ENCODE data around the gene ANKRD11.

The ANKRD11 gene

DNA sequence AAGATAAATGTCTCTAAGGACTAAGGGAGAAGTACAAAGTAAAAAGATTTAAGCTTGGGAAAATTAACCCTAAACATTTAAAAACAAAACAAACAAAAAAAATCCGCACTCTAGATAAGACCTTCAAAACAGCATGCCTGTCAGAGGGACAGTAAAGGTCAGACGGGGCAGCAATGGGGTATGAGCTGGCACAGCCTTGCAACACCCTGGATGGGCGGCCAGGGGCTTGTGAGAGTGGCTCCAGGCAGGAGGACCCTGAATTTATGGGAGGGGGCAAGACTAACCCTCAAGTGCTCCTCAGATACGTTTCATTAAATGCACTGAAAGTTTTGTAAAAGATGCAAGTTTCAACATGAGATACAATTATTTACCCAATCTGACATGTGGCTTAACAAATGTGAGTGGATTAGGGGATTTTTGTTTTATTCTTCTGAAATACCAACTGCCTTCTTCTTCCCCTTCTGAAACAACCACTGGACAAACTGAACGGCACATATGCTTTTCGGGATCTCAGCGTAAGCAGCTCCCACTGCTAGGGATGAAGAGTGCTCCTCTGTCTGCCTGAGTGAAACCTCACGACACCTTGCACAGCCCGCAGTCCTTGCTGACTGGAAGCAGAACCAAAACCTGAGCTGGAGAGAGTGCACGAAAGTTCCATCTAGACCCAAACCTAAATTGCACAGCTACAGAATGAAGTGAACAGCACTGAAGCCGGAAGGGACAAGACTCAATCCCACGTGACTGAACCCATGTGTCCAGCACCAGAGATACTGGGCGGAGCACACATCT, 128.4 kb downstream of the ANKRD11 start:
- TF ChIP-seq, protein P1, sequence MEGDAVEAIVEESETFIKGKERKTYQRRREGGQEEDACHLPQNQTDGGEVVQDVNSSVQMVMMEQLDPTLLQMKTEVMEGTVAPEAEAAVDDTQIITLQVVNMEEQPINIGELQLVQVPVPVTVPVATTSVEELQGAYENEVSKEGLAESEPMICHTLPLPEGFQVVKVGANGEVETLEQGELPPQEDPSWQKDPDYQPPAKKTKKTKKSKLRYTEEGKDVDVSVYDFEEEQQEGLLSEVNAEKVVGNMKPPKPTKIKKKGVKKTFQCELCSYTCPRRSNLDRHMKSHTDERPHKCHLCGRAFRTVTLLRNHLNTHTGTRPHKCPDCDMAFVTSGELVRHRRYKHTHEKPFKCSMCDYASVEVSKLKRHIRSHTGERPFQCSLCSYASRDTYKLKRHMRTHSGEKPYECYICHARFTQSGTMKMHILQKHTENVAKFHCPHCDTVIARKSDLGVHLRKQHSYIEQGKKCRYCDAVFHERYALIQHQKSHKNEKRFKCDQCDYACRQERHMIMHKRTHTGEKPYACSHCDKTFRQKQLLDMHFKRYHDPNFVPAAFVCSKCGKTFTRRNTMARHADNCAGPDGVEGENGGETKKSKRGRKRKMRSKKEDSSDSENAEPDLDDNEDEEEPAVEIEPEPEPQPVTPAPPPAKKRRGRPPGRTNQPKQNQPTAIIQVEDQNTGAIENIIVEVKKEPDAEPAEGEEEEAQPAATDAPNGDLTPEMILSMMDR (IDR thresholded peaks at IDR 0.05; ENCODE audit: insufficient read depth, missing control alignments), result no peak
- no peak for FAIRE-seq
- DNase-seq (ENCODE audit: insufficient read length, low spot score), result no peak

DNA sequence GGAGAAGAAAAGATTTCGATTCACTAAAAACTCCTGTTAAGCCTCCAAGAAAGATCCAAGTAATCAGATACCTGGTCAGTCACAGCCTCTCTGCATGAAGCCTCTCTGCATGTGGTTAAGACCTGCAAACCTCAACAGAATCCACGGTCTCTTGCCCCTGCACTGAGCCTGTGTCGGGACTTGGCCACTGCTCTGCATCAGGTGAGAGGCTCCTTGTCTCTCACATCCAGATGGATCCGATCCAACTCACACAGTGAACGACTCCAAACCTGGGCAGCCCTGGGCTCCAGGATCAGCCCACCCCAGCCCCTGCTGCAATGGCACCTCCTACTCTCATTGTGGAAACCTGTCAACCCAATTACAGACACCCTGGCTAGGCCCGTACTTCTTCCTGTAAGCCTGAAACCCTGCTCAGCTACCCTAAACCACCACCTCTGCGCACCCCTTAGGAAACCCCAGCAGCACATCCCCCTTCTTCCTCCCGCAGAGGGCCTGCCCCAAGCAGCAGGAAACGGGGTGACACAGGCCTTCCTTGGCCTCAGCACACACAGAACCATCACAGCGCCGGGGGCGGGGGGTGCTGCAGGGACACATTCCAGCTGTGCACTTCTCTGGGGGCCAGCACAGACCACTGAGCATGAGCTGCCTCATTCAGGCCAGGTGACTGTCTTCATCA, 129.5 kb downstream of the ANKRD11 start:
- TF ChIP-seq, protein P1 (IDR thresholded peaks at IDR 0.05; ENCODE audit: insufficient read depth, missing control alignments), result no peak
- no peak for DNase-seq (ENCODE audit: insufficient read length, low spot score)
- FAIRE-seq, result no peak

DNA sequence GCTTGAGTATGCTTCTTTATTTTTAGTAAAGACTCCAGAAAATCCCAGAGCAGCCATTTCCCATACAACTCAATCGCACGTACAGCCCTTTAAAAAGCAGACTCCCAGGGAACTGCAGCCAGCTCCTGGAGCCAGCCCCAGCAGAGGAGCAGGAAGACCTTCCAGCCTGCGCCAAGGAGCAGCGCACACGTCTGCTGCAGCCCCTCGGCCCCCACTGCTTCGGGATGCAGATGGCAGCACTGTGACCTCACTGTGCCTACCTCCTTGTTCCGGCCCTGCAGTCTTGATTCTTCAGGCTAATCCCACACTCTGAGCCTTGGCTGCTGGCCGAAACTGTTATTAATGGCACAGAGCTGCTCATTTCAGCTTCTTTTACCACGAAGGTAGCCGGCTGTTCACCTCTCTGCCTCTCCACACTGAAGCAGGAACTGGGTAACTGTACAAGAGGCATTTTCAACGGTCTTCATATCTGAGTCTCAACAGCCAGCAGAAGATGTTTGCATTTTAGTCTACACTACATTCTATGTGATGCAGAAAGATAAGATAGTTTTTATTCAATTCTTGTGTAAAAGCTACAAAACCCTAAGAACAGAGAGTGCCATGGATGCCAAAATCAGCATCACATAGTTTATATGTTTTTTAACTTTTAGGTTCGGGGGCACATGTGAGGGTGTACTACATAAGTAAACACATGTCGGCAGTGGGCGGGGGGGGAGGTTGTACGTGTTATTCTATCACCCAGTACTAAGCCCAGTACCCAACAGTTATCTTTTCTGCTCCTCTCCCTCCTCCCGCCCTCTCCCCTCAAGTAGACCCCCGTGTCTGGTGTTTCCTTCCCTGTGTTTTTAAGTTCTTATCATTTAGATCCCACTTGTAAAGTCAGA, 130.9 kb downstream of the ANKRD11 start:
- TF ChIP-seq, protein P1 (IDR thresholded peaks at IDR 0.05; ENCODE audit: insufficient read depth, missing control alignments), result no peak
- FAIRE-seq (no peak), DNase-seq (ENCODE audit: insufficient read length, low spot score) (no peak)

DNA sequence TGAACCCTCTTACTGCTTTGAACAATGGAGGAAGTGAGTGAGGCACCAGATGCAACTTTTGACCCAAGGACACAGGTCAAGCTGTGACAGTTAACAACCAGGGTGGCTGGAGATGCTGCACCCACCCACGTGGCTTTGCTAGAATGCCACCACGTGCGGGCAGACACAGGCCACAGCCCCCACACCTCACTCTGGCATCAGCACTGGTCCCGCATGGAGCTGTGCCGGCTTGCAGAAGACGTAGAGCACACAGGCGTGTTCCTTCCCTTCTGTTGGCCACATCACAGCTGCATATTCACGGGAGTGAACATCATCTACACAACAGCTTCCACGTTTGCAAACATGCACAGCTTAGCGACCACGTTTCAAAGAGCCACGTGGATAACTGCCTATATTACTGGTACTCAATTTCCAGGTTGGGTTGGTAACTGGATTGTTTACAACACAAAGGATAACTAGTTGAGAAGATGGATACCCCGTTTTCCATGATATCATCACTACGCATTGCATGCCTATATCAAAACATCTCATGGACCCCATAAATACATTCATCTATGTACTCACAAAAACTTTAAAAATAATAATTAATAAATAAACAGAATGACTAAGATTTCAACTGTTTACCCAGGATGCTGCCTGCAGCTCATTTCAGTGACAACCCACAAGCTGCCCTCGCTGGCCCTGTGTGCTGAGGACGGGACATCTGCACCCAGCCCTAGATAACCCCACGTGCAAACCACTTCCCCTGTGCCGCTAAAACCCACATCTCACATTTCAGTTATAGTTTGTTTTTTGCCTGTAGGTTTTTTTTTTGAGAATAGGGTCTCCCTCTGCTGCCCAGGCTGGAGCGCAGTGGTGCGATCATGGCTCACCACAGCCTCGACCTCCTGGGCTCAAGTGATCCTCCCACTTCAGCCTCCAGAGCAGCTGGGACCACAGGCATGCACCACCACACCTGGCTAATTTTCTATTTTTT, 132.0 kb downstream of the ANKRD11 start:
- no peak for DNase-seq (ENCODE audit: insufficient read length, low spot score)
- no peak for FAIRE-seq
- TF ChIP-seq, protein P1 (IDR thresholded peaks at IDR 0.05; ENCODE audit: insufficient read depth, missing control alignments), result no peak

DNA sequence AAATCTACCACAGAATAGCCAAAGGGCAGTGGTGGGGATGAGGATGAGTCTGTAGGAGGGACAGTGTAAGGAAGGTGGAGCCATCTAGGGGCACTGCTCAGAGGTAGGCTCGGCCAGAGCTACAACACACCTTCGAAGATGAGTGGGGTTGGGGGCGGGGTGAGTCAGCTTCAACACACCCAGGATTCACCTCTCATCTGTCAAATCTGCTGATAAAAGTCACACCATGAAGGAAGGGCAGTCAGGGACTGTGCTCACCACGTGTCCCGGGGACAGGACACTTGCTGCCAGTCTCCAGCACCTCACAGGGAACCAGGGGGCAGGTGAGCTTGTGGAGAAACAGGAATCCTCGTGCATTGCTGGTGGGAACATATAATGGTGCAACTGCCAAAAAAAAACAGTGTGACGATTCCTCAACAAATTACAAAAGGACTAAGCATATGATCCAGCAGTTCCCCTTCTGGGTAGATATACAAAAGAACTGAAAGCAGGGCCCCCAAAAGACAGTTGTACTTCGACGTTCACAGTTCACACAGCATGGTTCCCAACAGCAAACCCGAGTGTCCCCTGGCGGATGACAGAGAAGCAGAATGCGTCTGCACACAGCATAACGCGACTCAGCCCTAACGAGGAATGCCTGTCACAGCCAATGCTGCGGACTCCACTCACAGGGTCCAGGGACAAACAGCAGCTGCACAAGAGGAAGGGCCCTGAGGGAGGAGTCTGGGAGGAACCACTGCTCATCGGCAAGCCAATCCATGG, 133.1 kb downstream of the ANKRD11 start:
- no peak for FAIRE-seq
- DNase-seq (ENCODE audit: insufficient read length, low spot score), result no peak
- TF ChIP-seq, protein P1 (IDR thresholded peaks at IDR 0.05; ENCODE audit: insufficient read depth, missing control alignments), result no peak

DNA sequence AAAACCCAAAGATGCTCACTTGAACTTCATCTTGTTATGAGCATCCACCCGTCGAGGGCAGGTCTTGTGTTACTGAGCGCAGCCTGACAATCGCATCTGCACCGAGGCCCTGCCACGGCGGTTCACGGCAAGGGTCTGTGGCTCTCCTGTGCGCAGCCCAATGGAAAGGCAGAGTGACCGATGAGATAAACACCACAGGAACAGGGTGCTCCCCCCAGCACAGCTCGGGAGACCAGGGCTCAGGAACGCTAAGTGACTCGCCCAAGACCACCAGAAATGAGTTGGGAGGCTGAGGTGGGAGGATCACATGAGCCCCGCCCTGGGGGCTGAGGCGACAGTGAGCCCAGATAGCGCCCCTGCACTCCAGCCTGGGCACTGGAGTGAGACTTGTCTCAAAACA, 134.7 kb downstream of the ANKRD11 start:
- no peak for FAIRE-seq
- TF ChIP-seq, protein P1 (IDR thresholded peaks at IDR 0.05; ENCODE audit: insufficient read depth, missing control alignments), result no peak

More for the DNA sequence above, 134.7 kb downstream of the ANKRD11 start:
- DNase-seq (ENCODE audit: insufficient read length, low spot score), result no peak

Data from D721Med (cell line).